ENCODE results near the gene TEX14.
"Not testable (repeated sequence)": the region's sequence is repeated elsewhere in the genome, so short reads cannot be mapped to it uniquely, and the experiment has no call there.

The TEX14 gene

DNA sequence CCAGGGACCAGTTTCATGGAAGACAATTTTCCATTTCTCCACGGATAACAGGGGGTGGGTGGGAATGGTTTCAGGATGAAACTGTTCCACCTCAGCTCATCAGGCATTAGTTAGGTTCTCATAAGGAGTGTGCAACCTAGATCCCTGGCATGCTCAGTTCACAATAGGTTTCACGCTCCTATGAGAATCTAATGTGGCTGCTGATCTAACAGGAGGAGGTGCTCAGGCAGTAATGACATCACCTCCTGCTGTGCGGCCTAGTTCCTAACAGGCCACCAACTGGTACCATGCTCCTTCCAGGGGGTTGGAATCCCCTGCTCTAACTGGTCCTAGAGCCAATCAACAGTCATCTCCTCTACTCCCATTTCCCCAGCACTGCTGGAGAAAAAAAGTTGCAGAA is 19.9 kb downstream of the TEX14 start:
- Histone ChIP-seq H3K4me3 (ENCODE audit: low read length) (no peak overlapping the region), H3K36me3 (ENCODE audit: control insufficient read depth, insufficient read depth, low read length) (no peaks in the 10 kb centered on the region), H3K4me1 (ENCODE audit: control insufficient read depth, insufficient read depth, low read length) (peaks cover 3% of the 10 kb centered on the region; the same call in 1 of the 2 replicates), H3K9me3 (ENCODE audit: control insufficient read depth, insufficient read depth, low read length) (no peaks in the 10 kb centered on the region), H3K27ac (ENCODE audit: low read length) (no peak overlapping the region), H3K27me3 (ENCODE audit: control insufficient read depth, insufficient read depth, low read length) (no peaks in the 10 kb centered on the region)
- WGBS (ENCODE audit: insufficient coverage, insufficient read length): no CpG with 5 or more reads among the region's 3 CpGs
- DNase-seq (ENCODE audit: low read depth, low spot score): no peak

DNA sequence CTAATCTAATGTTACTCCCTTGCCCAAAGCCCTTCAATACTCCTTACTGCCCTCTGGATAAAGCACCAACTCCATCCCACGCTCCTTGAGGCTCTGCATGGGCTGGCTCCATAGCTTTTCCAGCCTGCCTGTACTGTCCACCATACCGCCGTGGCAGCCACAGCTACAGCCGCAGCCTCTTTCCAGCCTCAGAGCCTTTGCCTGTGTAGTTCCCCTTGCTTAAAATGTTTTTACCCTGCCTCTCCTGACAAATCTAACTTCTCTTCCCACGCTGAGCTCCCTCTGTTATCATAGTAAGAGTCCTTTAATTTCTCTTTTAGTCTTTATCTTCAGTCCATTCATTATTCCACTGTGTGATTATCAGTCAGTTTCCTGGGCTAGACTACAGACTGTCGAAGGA is 22.0 kb downstream of the TEX14 start:
- no peak for DNase-seq (ENCODE audit: low read depth, low spot score)
- no CpG with 5 or more reads among the region's 6 CpGs for WGBS (ENCODE audit: insufficient coverage, insufficient read length)

GRCh38 chr17:58668598-58668935 is 23.3 kb downstream of the TEX14 start:
- no peak overlapping the region for H3K27ac ChIP-seq (ENCODE audit: low read length)
- DNase-seq (ENCODE audit: low read depth, low spot score): no peak
- peaks cover 3% of the 10 kb centered on the region; the same call in 1 of the 2 replicates for H3K4me1 ChIP-seq (ENCODE audit: control insufficient read depth, insufficient read depth, low read length)
- H3K4me3 ChIP-seq (ENCODE audit: low read length): no peak overlapping the region
- H3K9me3 ChIP-seq (ENCODE audit: control insufficient read depth, insufficient read depth, low read length): no peaks in the 10 kb centered on the region
- no peaks in the 10 kb centered on the region for H3K27me3 ChIP-seq (ENCODE audit: control insufficient read depth, insufficient read depth, low read length)
- no peaks in the 10 kb centered on the region for H3K36me3 ChIP-seq (ENCODE audit: control insufficient read depth, insufficient read depth, low read length)
- WGBS (ENCODE audit: insufficient coverage, insufficient read length): no CpG with 5 or more reads among the region's 2 CpGs

More for the DNA sequence above, 22.0 kb downstream of the TEX14 start:
- H3K4me3 ChIP-seq (ENCODE audit: low read length): no peak overlapping the region
- no peaks in the 10 kb centered on the region for H3K27me3 ChIP-seq (ENCODE audit: control insufficient read depth, insufficient read depth, low read length)
- no peaks in the 10 kb centered on the region for H3K36me3 ChIP-seq (ENCODE audit: control insufficient read depth, insufficient read depth, low read length)
- H3K27ac ChIP-seq (ENCODE audit: low read length): no peak overlapping the region
- H3K9me3 ChIP-seq (ENCODE audit: control insufficient read depth, insufficient read depth, low read length): no peaks in the 10 kb centered on the region
- H3K4me1 ChIP-seq (ENCODE audit: control insufficient read depth, insufficient read depth, low read length): peaks cover 3% of the 10 kb centered on the region; the same call in 1 of the 2 replicates

DNA sequence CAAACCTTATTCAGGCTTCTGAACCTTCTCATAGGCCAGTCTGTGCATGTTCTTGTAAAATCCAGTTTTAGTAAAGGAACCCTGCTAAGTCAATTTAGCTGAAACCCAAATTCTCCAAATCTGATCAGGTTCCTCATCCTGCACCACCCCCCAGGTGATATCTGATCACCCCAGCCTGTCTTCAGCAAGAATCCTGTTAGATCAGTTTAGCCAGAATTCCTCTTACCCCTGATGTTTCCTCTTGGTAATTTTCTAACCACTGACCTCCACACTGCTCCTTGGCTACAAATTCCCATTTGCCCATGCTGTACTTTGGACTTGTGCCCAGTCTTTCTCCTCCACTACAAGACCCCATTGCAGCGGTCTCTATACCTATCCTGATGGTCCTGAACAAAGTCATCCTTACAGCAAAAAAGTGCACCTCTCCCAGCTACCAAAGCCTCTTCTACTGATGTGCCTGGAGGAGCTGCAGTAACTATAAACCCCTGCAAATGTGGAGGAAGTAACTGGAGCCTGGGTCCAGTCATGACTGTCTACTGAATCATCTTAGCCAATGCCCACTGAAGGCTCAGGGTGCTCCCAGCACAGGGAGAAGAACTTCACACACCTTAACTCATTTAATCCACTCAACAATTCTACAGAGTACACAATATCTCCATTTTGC is 23.8 kb downstream of the TEX14 start:
- H3K27ac ChIP-seq (ENCODE audit: low read length): no peak overlapping the region
- H3K9me3 ChIP-seq (ENCODE audit: control insufficient read depth, insufficient read depth, low read length): no peaks in the 10 kb centered on the region
- H3K4me3 ChIP-seq (ENCODE audit: low read length): no peak overlapping the region
- no peaks in the 10 kb centered on the region for H3K27me3 ChIP-seq (ENCODE audit: control insufficient read depth, insufficient read depth, low read length)
- no peaks in the 10 kb centered on the region for H3K36me3 ChIP-seq (ENCODE audit: control insufficient read depth, insufficient read depth, low read length)
- H3K4me1 ChIP-seq (ENCODE audit: control insufficient read depth, insufficient read depth, low read length): peaks cover 3% of the 10 kb centered on the region; the same call in 1 of the 2 replicates
- no peak for DNase-seq (ENCODE audit: low read depth, low spot score)
- no CpG with 5 or more reads among the region's 1 CpG for WGBS (ENCODE audit: insufficient coverage, insufficient read length)

GRCh38 chr17:58666858-58667267 is 25.0 kb downstream of the TEX14 start:
- Histone ChIP-seq H3K4me1 (ENCODE audit: control insufficient read depth, insufficient read depth, low read length) (peaks cover 2% of the 10 kb centered on the region; the same call in 1 of the 2 replicates), H3K9me3 (ENCODE audit: control insufficient read depth, insufficient read depth, low read length) (no peaks in the 10 kb centered on the region), H3K27me3 (ENCODE audit: control insufficient read depth, insufficient read depth, low read length) (no peaks in the 10 kb centered on the region), H3K27ac (ENCODE audit: low read length) (no peak overlapping the region), H3K4me3 (ENCODE audit: low read length) (no peak overlapping the region), H3K36me3 (ENCODE audit: control insufficient read depth, insufficient read depth, low read length) (no peaks in the 10 kb centered on the region)
- WGBS (ENCODE audit: insufficient coverage, insufficient read length): no CpG with 5 or more reads among the region's 19 CpGs
- no peak for DNase-seq (ENCODE audit: low read depth, low spot score)

GRCh38 chr17:58665946-58666857 is 25.6 kb downstream of the TEX14 start:
- peaks cover 2% of the 10 kb centered on the region; the same call in 1 of the 2 replicates for H3K4me1 ChIP-seq (ENCODE audit: control insufficient read depth, insufficient read depth, low read length)
- H3K4me3 ChIP-seq (ENCODE audit: low read length): no peak overlapping the region
- H3K9me3 ChIP-seq (ENCODE audit: control insufficient read depth, insufficient read depth, low read length): no peaks in the 10 kb centered on the region
- H3K27me3 ChIP-seq (ENCODE audit: control insufficient read depth, insufficient read depth, low read length): no peaks in the 10 kb centered on the region
- H3K36me3 ChIP-seq (ENCODE audit: control insufficient read depth, insufficient read depth, low read length): no peaks in the 10 kb centered on the region
- WGBS (ENCODE audit: insufficient coverage, insufficient read length): no CpG with 5 or more reads among the region's 25 CpGs
- DNase-seq (ENCODE audit: low read depth, low spot score): no peak
- no peak overlapping the region for H3K27ac ChIP-seq (ENCODE audit: low read length)

- Histone ChIP-seq H3K4me1 (ENCODE audit: control insufficient read depth, insufficient read depth, low read length) (peaks cover 2% of the 10 kb centered on the region; the same call in 1 of the 2 replicates), H3K27ac (ENCODE audit: low read length) (no peak overlapping the region), H3K27me3 (ENCODE audit: control insufficient read depth, insufficient read depth, low read length) (no peaks in the 10 kb centered on the region), H3K9me3 (ENCODE audit: control insufficient read depth, insufficient read depth, low read length) (no peaks in the 10 kb centered on the region), H3K36me3 (ENCODE audit: control insufficient read depth, insufficient read depth, low read length) (no peaks in the 10 kb centered on the region), H3K4me3 (ENCODE audit: low read length) (no peak overlapping the region)
- no peak for DNase-seq (ENCODE audit: low read depth, low spot score)
- no CpG with 5 or more reads among the region's 2 CpGs for WGBS (ENCODE audit: insufficient coverage, insufficient read length)
Measured at GRCh38 chr17:58664302-58664701, 27.5 kb downstream of the TEX14 start.

DNA sequence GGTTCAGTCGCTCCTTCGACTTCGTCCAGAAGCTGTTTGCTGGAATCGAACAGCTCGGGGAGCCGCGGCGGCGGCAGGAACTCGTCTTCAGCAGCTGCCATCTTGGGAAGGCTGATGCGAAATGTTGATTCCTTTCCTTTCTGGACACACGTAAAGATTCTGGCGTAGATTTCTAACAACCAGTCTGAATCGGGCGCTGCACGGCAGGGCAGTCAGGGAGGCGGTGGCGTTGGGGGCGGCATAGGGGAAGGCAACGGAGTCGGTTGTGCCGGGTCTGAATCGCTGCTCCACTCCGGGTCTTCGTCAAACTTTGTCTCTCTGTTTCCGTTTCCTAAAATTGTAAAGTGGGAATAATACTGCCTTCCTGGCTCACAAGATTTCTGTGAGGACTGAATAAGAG is 30.3 kb downstream of the TEX14 start:
- Histone ChIP-seq H3K27ac (ENCODE audit: low read length) (no peak overlapping the region), H3K36me3 (ENCODE audit: control insufficient read depth, insufficient read depth, low read length) (no peaks in the 10 kb centered on the region), H3K27me3 (ENCODE audit: control insufficient read depth, insufficient read depth, low read length) (no peaks in the 10 kb centered on the region), H3K9me3 (ENCODE audit: control insufficient read depth, insufficient read depth, low read length) (no peaks in the 10 kb centered on the region), H3K4me3 (ENCODE audit: low read length) (no peak overlapping the region), H3K4me1 (ENCODE audit: control insufficient read depth, insufficient read depth, low read length) (no peaks in the 10 kb centered on the region)
- WGBS (ENCODE audit: insufficient coverage, insufficient read length): no CpG with 5 or more reads among the region's 26 CpGs
- DNase-seq (ENCODE audit: low read depth, low spot score): no peak

GRCh38 chr17:58660621-58661020 is 31.2 kb downstream of the TEX14 start:
- Histone ChIP-seq H3K4me1 (ENCODE audit: control insufficient read depth, insufficient read depth, low read length) (no peaks in the 10 kb centered on the region), H3K27ac (ENCODE audit: low read length) (no peak overlapping the region), H3K4me3 (ENCODE audit: low read length) (no peak overlapping the region), H3K36me3 (ENCODE audit: control insufficient read depth, insufficient read depth, low read length) (no peaks in the 10 kb centered on the region), H3K9me3 (ENCODE audit: control insufficient read depth, insufficient read depth, low read length) (no peaks in the 10 kb centered on the region), H3K27me3 (ENCODE audit: control insufficient read depth, insufficient read depth, low read length) (no peaks in the 10 kb centered on the region)
- no CpG with 5 or more reads among the region's 4 CpGs for WGBS (ENCODE audit: insufficient coverage, insufficient read length)
- no peak for DNase-seq (ENCODE audit: low read depth, low spot score)

DNA sequence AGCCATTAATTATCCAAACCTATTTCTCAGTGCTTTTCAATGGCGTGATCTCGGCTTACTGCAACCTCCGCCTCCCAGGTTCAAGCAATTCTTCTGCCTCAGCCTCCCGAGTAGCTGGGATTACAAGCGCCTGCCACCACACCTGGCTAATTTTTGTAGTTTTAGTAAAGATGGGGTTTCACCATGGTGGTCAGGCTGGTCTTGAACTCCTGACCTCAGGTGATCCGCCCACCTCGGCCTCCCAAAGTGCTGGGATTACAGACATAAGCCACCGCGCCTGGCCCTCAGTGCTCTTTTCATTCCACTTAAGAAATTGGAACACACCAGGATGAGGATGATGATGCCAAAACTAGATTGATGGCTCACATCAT is 32.1 kb downstream of the TEX14 start:
- H3K4me3 ChIP-seq (ENCODE audit: low read length); H3K36me3 ChIP-seq (ENCODE audit: control insufficient read depth, insufficient read depth, low read length); H3K9me3 ChIP-seq (ENCODE audit: control insufficient read depth, insufficient read depth, low read length); H3K4me1 ChIP-seq (ENCODE audit: control insufficient read depth, insufficient read depth, low read length); H3K27me3 ChIP-seq (ENCODE audit: control insufficient read depth, insufficient read depth, low read length); DNase-seq (ENCODE audit: low read depth, low spot score); H3K27ac ChIP-seq (ENCODE audit: low read length): not testable (repeated sequence)
- no CpG with 5 or more reads among the region's 9 CpGs for WGBS (ENCODE audit: insufficient coverage, insufficient read length)

Data from iPS DF 6.9 (cell line).